Measurements from ENCODE around the gene PHOX2A.

DNA sequence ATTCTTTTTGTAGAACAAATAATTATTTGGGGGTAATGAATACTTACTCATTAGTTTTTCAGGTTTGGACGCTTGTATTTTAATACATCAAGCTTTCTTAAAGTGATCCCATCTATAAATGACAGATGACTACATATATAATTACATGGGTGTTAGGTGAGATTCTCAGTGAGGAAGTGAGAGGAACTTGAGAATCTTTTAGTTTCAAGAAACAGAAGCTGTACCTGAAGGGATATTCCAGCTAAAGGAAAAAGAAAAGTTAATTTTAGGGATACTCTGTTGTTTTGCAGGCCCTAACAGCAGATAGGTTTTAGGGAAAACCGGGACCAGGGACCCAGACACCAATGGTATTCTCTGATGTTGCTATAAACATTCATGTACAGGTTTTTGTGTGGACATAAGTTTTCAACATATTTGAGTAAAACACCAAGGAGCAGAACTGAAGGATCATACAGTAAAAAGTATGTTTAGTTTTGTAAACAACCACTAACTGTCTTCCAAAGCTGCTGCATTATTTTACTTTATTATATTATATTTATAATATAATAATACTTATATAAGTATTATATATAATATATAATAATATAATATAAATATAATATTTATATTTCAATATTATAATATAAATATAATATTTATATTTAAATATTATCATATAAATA, 24.1 kb upstream of the PHOX2A start:
- TF ChIP-seq, protein P1, sequence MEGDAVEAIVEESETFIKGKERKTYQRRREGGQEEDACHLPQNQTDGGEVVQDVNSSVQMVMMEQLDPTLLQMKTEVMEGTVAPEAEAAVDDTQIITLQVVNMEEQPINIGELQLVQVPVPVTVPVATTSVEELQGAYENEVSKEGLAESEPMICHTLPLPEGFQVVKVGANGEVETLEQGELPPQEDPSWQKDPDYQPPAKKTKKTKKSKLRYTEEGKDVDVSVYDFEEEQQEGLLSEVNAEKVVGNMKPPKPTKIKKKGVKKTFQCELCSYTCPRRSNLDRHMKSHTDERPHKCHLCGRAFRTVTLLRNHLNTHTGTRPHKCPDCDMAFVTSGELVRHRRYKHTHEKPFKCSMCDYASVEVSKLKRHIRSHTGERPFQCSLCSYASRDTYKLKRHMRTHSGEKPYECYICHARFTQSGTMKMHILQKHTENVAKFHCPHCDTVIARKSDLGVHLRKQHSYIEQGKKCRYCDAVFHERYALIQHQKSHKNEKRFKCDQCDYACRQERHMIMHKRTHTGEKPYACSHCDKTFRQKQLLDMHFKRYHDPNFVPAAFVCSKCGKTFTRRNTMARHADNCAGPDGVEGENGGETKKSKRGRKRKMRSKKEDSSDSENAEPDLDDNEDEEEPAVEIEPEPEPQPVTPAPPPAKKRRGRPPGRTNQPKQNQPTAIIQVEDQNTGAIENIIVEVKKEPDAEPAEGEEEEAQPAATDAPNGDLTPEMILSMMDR (conservative IDR thresholded peaks at IDR 0.05; ENCODE audit: low read depth, low read length): no peak
- TF ChIP-seq EZH2 (IDR thresholded peaks at IDR 0.05; ENCODE audit: low read length, unreplicated experiment): no peak
